Endodermal cell (in vitro differentiated cells): ENCODE data around the gene MIP. TPM values are rescaled to one million over a fixed set of nuclear protein-coding genes. Genes with fewer than 3 reads are reported as not detected.
A peak's percentile ranks its signal among the peaks of the same experiment; 100 is the strongest.

Experiments
- DNase-seq: peaks from one replicate; pipeline ENCODE4 v3.0.0-alpha.2; 2017
- H3K27ac ChIP-seq: 2 replicates; pipeline ENCODE4 v1.5.1; 2013; ENCODE audit warnings: mild to moderate bottlenecking, low read depth, low read length, moderate library complexity
- H3K27me3 ChIP-seq: 2 replicates; pipeline ENCODE4 v1.6.1; 2013; ENCODE audit warnings: mild to moderate bottlenecking, low read length, moderate library complexity; ENCODE audit not compliant: insufficient read depth, control insufficient read depth, poor library complexity, severe bottlenecking
- H3K36me3 ChIP-seq: 2 replicates; pipeline ENCODE4 v1.7.0; 2013; ENCODE audit warnings: mild to moderate bottlenecking, low read length, moderate library complexity; ENCODE audit not compliant: control insufficient read depth, insufficient read depth
- H3K4me1 ChIP-seq: one replicate; pipeline ENCODE4 v1.7.0; 2013; ENCODE audit warnings: low read length; ENCODE audit not compliant: control insufficient read depth, insufficient read depth
- H3K4me3 ChIP-seq: 2 replicates; pipeline ENCODE4 v1.5.1; 2013; ENCODE audit warnings: mild to moderate bottlenecking, low read length, moderate library complexity
- H3K9ac ChIP-seq: 2 replicates; pipeline ENCODE4 v1.6.1; 2013; ENCODE audit warnings: mild to moderate bottlenecking, low read length, moderate library complexity; ENCODE audit not compliant: poor library complexity, severe bottlenecking; ENCODE audit errors: extremely low read depth
- H3K9me3 ChIP-seq: 2 replicates; pipeline ENCODE4 v1.6.1; 2013; ENCODE audit warnings: mild to moderate bottlenecking, low read length, moderate library complexity; ENCODE audit not compliant: control insufficient read depth
- H3K27ac Mint-ChIP-seq: 2 replicates; pipeline ENCODE4 v1.8.0; 2020; ENCODE audit warnings: mixed read lengths
- H3K27me3 Mint-ChIP-seq: 2 replicates; pipeline ENCODE4 v1.8.0; 2021; ENCODE audit warnings: mild to moderate bottlenecking, mixed read lengths; ENCODE audit not compliant: insufficient read depth
- H3K36me3 Mint-ChIP-seq: 2 replicates; pipeline ENCODE4 v1.8.0; 2020; ENCODE audit warnings: low read depth, mixed read lengths
- H3K4me1 Mint-ChIP-seq: 2 replicates; pipeline ENCODE4 v1.8.0; 2020; ENCODE audit warnings: mixed read lengths
- H3K4me3 Mint-ChIP-seq: 2 replicates; pipeline ENCODE4 v1.8.0; 2020; ENCODE audit warnings: mild to moderate bottlenecking, moderate library complexity, mixed read lengths
- H3K9me3 Mint-ChIP-seq: 2 replicates; pipeline ENCODE4 v1.8.0; 2020; ENCODE audit warnings: mild to moderate bottlenecking, mixed read lengths
- WGBS, 2 experiments: methylation state at CpG; one replicate each; pipeline versions ENCODE4 v1.1.5 to v1.1.7; 2013; ENCODE audit warnings: missing lambda C conversion rate in 2 of 2, mixed read lengths in 1 of 2; ENCODE audit not compliant: insufficient coverage in 1 of 2, insufficient read length in 1 of 2; 5-methylcytosine and 5-hydroxymethylcytosine counted together
- total RNA-seq, 2 donors: library from RNA; stranded (reverse); fragmentation: NEBNext Ultra II Directional in 1 of 2; extraction: Animal tissue kit (Norgen Biotek cat#: 25700) in 1 of 2; gene quantifications; 2 replicates in 1 of 2; 3 replicates in 1 of 2; pipeline ENCODE4 v1.2.1, GENCODE V29; 2021
- TF ChIP-seq, protein P1 (sequence below): fragments of 200-600 bp; sonication (generic); conservative IDR thresholded peaks from 2 replicates; pipeline ENCODE4 v1.5.0; 2021; ENCODE audit warnings: antibody characterized with exemption, mild to moderate bottlenecking

Gene MIP
- total RNA-seq, 2 donors from 2014 or later = not detected

DNA sequence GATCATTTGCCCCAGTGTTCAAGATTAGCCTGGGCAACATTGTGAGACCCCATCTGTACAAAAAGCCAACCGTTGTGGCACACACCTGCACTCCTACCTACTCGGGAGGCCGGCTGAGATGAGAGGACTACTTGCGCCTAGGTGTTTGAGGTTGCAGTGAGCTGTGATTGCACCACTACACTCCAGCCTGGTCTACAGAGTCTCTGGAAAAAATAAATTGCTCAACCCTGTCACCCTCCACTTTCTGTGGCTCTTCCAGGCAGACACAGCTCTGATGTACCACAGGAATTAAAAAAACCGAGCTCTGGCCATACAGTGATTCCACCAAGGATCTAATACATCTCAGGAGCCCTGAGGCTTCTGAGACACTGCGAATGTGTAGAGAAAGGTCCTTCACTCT is 19.6 kb downstream of the MIP start:
- no peaks in the 10 kb centered on the region for H3K4me1 ChIP-seq
- no peaks in the 10 kb centered on the region for H3K27me3 Mint-ChIP-seq
- no peaks in the 10 kb centered on the region for H3K9me3 Mint-ChIP-seq
- H3K27ac ChIP-seq = no peak overlapping the region
- peaks cover 4% of the 10 kb centered on the region for H3K4me1 Mint-ChIP-seq
- DNase-seq = no peak
- no peak overlapping the region for H3K27ac Mint-ChIP-seq
- no peak overlapping the region for H3K9ac ChIP-seq
- no peak overlapping the region for H3K4me3 ChIP-seq
- peaks cover 35% of the 10 kb centered on the region for H3K36me3 Mint-ChIP-seq
- no peak overlapping the region for H3K4me3 Mint-ChIP-seq
- H3K9me3 ChIP-seq = no peaks in the 10 kb centered on the region
- no peaks in the 10 kb centered on the region for H3K27me3 ChIP-seq
- peaks cover 22% of the 10 kb centered on the region for H3K36me3 ChIP-seq
- TF ChIP-seq, protein P1, sequence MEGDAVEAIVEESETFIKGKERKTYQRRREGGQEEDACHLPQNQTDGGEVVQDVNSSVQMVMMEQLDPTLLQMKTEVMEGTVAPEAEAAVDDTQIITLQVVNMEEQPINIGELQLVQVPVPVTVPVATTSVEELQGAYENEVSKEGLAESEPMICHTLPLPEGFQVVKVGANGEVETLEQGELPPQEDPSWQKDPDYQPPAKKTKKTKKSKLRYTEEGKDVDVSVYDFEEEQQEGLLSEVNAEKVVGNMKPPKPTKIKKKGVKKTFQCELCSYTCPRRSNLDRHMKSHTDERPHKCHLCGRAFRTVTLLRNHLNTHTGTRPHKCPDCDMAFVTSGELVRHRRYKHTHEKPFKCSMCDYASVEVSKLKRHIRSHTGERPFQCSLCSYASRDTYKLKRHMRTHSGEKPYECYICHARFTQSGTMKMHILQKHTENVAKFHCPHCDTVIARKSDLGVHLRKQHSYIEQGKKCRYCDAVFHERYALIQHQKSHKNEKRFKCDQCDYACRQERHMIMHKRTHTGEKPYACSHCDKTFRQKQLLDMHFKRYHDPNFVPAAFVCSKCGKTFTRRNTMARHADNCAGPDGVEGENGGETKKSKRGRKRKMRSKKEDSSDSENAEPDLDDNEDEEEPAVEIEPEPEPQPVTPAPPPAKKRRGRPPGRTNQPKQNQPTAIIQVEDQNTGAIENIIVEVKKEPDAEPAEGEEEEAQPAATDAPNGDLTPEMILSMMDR = no peak
- WGBS, 2 experiments = 87 to 95% methylated on average over 5 to 6 of the region's 6 CpGs

DNA sequence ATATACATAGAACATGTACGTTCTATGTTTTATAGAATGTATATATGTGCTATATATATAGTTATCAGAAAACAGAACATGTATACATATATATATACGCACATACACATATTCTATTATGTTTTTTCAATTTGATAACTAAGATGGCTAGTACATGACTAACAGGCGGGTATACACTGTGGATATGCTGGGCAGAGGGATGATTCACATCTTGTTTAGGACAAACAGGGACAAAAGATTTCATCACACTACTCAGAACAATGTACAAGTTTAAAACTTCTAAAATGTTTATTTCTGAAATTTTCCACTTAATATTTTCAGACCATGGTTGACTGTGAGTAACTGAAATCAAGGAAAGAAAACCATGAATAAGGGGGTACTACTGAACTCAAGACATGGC is 22.6 kb downstream of the MIP start:
- H3K27me3 Mint-ChIP-seq = no peaks in the 10 kb centered on the region
- H3K4me3 ChIP-seq = no peak overlapping the region
- no CpG with 5 or more reads among the region's 3 CpGs for WGBS, 2 experiments
- H3K4me1 Mint-ChIP-seq = no peaks in the 10 kb centered on the region
- H3K9me3 ChIP-seq = no peaks in the 10 kb centered on the region
- H3K4me3 Mint-ChIP-seq = no peak overlapping the region
- H3K27ac Mint-ChIP-seq = no peak overlapping the region
- DNase-seq = no peak
- no peaks in the 10 kb centered on the region for H3K4me1 ChIP-seq
- peaks cover 39% of the 10 kb centered on the region for H3K36me3 ChIP-seq
- H3K27ac ChIP-seq = no peak overlapping the region
- H3K9ac ChIP-seq = no peak overlapping the region
- H3K36me3 Mint-ChIP-seq = peaks cover 55% of the 10 kb centered on the region
- no peaks in the 10 kb centered on the region for H3K9me3 Mint-ChIP-seq
- H3K27me3 ChIP-seq = no peaks in the 10 kb centered on the region
- TF ChIP-seq, protein P1 = no peak

DNA sequence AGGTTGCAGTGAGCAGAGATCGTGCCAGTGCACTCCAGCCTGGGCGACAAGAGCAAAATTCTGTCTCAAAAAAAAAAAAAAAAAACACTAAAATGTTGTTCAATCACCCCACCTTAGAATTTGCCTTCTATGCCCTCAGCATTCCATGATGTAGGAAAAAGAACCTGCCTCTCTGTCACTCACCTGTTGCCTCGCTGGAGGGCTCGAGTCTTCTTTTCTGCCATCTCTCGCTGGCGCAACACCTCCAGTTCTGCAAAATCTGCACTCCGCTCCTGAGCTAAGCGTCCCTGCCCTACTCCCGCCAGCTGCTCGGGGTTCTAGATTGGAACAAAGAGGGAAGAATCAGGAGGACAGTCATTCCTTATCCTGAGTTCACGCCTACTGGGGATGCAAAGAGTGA is 23.2 kb downstream of the MIP start:
- H3K9ac ChIP-seq = no peak overlapping the region
- H3K4me1 ChIP-seq = no peaks in the 10 kb centered on the region
- peaks cover 56% of the 10 kb centered on the region for H3K36me3 Mint-ChIP-seq
- no peak for DNase-seq
- H3K4me3 Mint-ChIP-seq = no peak overlapping the region
- H3K36me3 ChIP-seq = peaks cover 39% of the 10 kb centered on the region
- no peaks in the 10 kb centered on the region for H3K4me1 Mint-ChIP-seq
- TF ChIP-seq, protein P1 = no peak
- H3K9me3 Mint-ChIP-seq = no peaks in the 10 kb centered on the region
- H3K27me3 ChIP-seq = no peaks in the 10 kb centered on the region
- 94 to 98% methylated on average over 10 to 11 of the region's 11 CpGs for WGBS, 2 experiments
- H3K27ac ChIP-seq = no peak overlapping the region
- no peak overlapping the region for H3K4me3 ChIP-seq
- peak overlapping the region; percentile 12 for H3K27ac Mint-ChIP-seq
- no peaks in the 10 kb centered on the region for H3K9me3 ChIP-seq
- H3K27me3 Mint-ChIP-seq = no peaks in the 10 kb centered on the region
